ENCODE results near the gene UBE4B. TPM values are rescaled to one million over a fixed set of nuclear protein-coding genes. Genes with fewer than 3 reads are reported as not detected.

Gene UBE4B
- total and polyA plus RNA-seq, 10 of the 15 experiments (the other 5 are each of a cell fraction or from before 2014, with no cell fraction given) = 2.9 to 32.6 (median 20.7) TPM

GRCh38 chr1:10033359-10033845 lies 644 bp downstream of the UBE4B start:
- peak; percentile 52 for ATAC-seq
- FAIRE-seq = no peak
- H2AFZ ChIP-seq (ENCODE audit: control insufficient read depth, low read depth, low read length) = peak overlapping the region; percentile 50
- no peaks in the 10 kb centered on the region for H3K27me3 ChIP-seq (replicated peaks in 1 of 2; ENCODE audit: control insufficient read depth in 2 of 2, insufficient read depth in 2 of 2, low read length in 1 of 2)
- no peak for TF ChIP-seq CEBPZ (IDR thresholded peaks at IDR 0.05; ENCODE audit: low read depth, low read length)
- 0 out of 2 replicates have a peak, but pooled peaks have one; percentile 14 for TF ChIP-seq GATAD2B (conservative IDR thresholded peaks at IDR 0.05; ENCODE audit: low read depth)
- TF ChIP-seq LARP7 (IDR thresholded peaks at IDR 0.05) = 0 out of 2 replicates have a peak, but pooled peaks have one; percentile 45
- TF ChIP-seq MEF2B (IDR thresholded peaks at IDR 0.05; ENCODE audit: partially characterized antibody, poor library complexity, severe bottlenecking) = no peak
- H3K4me1 ChIP-seq (ENCODE audit: control insufficient read depth, insufficient read depth, low read length) = no peaks in the 10 kb centered on the region
- H3K36me3 ChIP-seq (ENCODE audit: control insufficient read depth in 2 of 2, insufficient read depth in 2 of 2, low read length in 1 of 2) = no peaks in the 10 kb centered on the region; a peak in 1 of 4 replicates
- H3K9ac ChIP-seq (ENCODE audit: control insufficient read depth, insufficient read depth, low read length) = peak overlapping the region; percentile 72
- RAD21 ChIA-PET (ENCODE audit: unreplicated experiment) = interaction anchor here (0.5 kb wide), 1 partner anchor 325 kb away, joined by 3 read pairs; no protein-coding TSS in a partner anchor
- peaks cover 31% of the 10 kb centered on the region for H3K79me2 ChIP-seq (ENCODE audit: control insufficient read depth, insufficient read depth, low read length)
- SMC1A ChIA-PET (ENCODE audit: uncharacterized antibody, unreplicated experiment) = interaction anchor here (0.5 to 1.0 kb wide), 4 partner anchors 17 to 90 kb away, joined by 3 to 4 read pairs (median 3); partner anchors contain the start of genes LZIC and NMNAT1
- POLR2A ChIA-PET = interaction anchor here (0.6 to 1.1 kb wide), 3 partner anchors 90 to 399 kb away, joined by 3 to 5 read pairs (median 4); partner anchors contain the start of genes LZIC and NMNAT1
- peak overlapping the region; percentile 46 for H3K4me2 ChIP-seq (ENCODE audit: control insufficient read depth, insufficient read depth)
- WGBS (ENCODE audit: insufficient coverage, insufficient replicate concordance, low lambda C conversion rate, missing lambda C conversion rate) = 5% methylated on average over 19 of the region's 19 CpGs
- peak overlapping the region; percentile 99 for H3K4me3 ChIP-seq
- no peaks in the 10 kb centered on the region for H4K20me1 ChIP-seq (ENCODE audit: control insufficient read depth, insufficient read depth)
- intact Hi-C loops (cut with micrococcal nuclease; ENCODE audit: unreplicated experiment) (loop anchor here (10.0 kb wide), 1 partner anchor 249 kb away; no protein-coding TSS in a partner anchor), in situ Hi-C loops (cut with MboI) (no loop called here)
- H3K9me3 ChIP-seq (replicated peaks; ENCODE audit: control insufficient read depth, insufficient read depth, low read length) = no peaks in the 10 kb centered on the region
- H3K27ac ChIP-seq (ENCODE audit: control insufficient read depth, insufficient read depth) = peak overlapping the region; percentile 79
- no peak for DNase-seq (ENCODE audit: low read depth, low spot score)
- CTCF ChIA-PET = interaction anchor here (0.6 to 2.6 kb wide), 7 partner anchors 11 to 159 kb away, joined by 3 to 18 read pairs (median 3); partner anchors contain the start of genes LZIC and NMNAT1
- no TSS peak for BruUV-seq (replicated peaks)
